ENCODE data around the gene MAOA. TPM values are rescaled to one million over a fixed set of nuclear protein-coding genes. Genes with fewer than 3 reads are reported as not detected.
"Not testable (repeated sequence)": the region's sequence is repeated elsewhere in the genome, so short reads cannot be mapped to it uniquely, and the experiment has no call there.

The MAOA gene
- total RNA-seq, result 1 to 10 TPM in 1 of 2 experiments, under 1 TPM in 1; 0.60 to 1.9 TPM

DNA sequence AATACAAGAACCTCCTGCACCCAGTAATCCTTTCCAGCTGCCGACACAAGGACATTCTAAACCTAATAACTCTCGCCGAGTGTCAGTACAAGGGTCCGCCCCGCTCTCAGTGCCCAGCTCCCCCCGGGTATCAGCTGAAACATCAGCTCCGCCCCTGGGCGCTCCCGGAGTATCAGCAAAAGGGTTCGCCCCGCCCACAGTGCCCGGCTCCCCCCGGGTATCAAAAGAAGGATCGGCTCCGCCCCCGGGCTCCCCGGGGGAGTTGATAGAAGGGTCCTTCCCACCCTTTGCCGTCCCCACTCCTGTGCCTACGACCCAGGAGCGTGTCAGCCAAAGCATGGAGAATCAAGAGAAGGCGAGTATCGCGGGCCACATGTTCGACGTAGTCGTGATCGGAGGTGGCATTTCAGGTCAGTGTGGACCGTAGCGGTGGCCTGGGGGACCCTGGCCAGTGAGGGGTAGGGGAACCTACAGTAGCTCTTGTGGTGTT lies at the start of gene MAOA:
Gene MAOA (plus strand): TSS at position 295 of the 490 bp plus-strand sequence. CDS start 43 bp downstream, at position 338.
- intact Hi-C loops (cut with micrococcal nuclease), result no loop called here
- Mint-ChIP-seq H3K27me3 (no peaks in the 10 kb centered on the region), H3K4me3 (peak within 1 kb of the TSS; percentile 84), H3K4me1 (ENCODE audit: low read depth) (peaks cover 4% of the 10 kb centered on the region), H3K27ac (no peak within 1 kb of the TSS), H3K36me3 (ENCODE audit: low read depth) (no peaks in the 10 kb centered on the region), H3K9me3 (no peaks in the 10 kb centered on the region)
- ATAC-seq (no peak), DNase-seq (peak; percentile 28)
- ChIA-PET POLR2A (no interaction called here), CTCF (no interaction called here)
- TF ChIP-seq, protein P1, sequence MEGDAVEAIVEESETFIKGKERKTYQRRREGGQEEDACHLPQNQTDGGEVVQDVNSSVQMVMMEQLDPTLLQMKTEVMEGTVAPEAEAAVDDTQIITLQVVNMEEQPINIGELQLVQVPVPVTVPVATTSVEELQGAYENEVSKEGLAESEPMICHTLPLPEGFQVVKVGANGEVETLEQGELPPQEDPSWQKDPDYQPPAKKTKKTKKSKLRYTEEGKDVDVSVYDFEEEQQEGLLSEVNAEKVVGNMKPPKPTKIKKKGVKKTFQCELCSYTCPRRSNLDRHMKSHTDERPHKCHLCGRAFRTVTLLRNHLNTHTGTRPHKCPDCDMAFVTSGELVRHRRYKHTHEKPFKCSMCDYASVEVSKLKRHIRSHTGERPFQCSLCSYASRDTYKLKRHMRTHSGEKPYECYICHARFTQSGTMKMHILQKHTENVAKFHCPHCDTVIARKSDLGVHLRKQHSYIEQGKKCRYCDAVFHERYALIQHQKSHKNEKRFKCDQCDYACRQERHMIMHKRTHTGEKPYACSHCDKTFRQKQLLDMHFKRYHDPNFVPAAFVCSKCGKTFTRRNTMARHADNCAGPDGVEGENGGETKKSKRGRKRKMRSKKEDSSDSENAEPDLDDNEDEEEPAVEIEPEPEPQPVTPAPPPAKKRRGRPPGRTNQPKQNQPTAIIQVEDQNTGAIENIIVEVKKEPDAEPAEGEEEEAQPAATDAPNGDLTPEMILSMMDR (IDR thresholded peaks at IDR 0.05), result no peak

DNA sequence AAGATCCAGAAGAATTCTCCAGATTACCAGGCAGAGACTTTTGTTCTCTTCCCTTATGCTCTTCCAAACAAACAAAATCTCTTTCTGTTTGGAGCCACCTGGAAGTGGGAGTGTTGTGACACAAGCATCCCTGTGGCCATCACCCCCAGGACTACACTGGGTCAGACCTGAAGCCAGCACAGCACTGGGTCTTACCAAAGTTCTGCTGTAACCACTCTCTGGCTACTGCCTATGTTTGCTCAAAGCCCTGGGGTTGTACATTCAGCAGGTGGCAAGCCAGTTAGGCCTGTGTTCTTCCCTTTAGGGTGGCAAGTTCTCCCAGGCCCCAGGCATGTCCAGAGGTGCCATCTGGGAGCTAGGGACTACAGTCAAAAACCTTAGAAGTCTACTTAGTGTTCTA lies 43.7 kb upstream of the MAOA start:
- Mint-ChIP-seq H3K27ac (no peak overlapping the region), H3K4me1 (ENCODE audit: low read depth) (no peaks in the 10 kb centered on the region), H3K4me3 (no peak overlapping the region), H3K27me3 (peaks cover 2% of the 10 kb centered on the region), H3K9me3 (no peaks in the 10 kb centered on the region), H3K36me3 (ENCODE audit: low read depth) (no peaks in the 10 kb centered on the region)
- TF ChIP-seq, protein P1 (IDR thresholded peaks at IDR 0.05), result no peak
- ChIA-PET CTCF (no interaction called here), POLR2A (no interaction called here)
- no peak for ATAC-seq
- no peak for DNase-seq
- intact Hi-C loops (cut with micrococcal nuclease), result no loop called here

DNA sequence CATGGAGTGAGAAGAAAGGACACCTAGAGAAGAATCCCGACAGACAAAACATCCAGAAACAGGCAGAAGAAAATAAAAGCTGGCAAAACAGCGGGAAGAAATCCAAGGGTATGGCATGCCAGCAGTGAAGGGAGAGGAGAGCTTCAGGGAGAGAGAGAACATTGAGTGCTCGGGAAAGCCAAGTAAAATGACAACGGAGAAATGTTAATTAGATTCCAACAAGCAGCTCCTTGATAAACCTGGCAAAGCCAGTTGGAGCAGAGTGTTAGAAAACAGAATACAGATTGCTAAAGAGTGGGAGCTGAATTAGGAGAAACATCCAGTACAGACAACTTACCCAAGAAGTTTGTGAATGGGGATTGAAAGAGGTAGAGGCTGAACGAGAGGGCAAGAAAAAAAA lies 40.4 kb upstream of the MAOA start:
- H3K27ac Mint-ChIP-seq, result no peak overlapping the region
- ChIA-PET CTCF (no interaction called here), POLR2A (no interaction called here)
- H3K27me3 Mint-ChIP-seq, result peaks cover 2% of the 10 kb centered on the region
- no peaks in the 10 kb centered on the region for H3K36me3 Mint-ChIP-seq (ENCODE audit: low read depth)
- no peaks in the 10 kb centered on the region for H3K4me1 Mint-ChIP-seq (ENCODE audit: low read depth)
- H3K4me3 Mint-ChIP-seq, result no peak overlapping the region
- no peaks in the 10 kb centered on the region for H3K9me3 Mint-ChIP-seq
- intact Hi-C loops (cut with micrococcal nuclease), result no loop called here
- no peak for DNase-seq
- TF ChIP-seq, protein P1 (IDR thresholded peaks at IDR 0.05), result no peak
- no peak for ATAC-seq

DNA sequence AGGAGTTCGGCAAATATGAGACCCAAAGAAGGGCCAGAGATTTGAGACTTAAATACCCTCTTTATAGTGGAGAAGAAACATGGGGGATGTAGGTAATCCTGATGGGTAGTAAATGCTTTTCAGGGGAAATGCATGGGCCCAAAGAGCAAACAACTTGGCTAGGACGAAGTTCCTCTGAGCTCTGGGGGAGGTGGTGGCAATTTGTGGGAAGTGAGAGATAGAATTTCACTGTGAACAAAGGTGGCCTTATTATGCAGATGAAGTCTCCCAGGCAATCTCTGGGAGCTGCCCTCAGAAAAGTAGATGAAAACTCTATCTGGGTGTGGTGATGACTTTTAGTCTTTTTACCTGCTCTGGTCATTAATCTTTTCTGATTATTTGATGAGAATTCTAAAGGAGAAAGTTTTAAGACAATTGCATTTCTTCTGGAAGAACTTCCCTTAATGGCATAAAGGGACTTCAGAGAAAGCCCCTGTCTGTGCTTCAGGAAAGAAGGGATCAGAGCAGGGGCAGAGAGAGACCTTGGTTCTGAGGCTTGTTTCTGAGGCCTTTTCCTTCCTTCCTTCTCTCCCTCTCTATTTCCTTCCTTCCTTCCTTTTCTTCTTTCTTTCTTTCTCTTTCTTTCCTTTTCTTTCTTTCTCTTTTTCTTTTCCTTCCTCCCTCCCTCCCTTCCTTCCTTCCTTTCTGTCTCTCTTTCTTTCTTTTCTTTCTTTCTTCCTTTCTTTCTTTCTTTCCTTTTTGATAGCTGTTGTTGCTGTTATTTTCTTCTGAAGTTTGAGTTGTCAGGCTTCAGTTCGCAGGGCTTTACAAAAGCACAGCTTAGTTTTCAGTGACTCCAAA lies 37.5 kb upstream of the MAOA start:
- TF ChIP-seq, protein P1 (IDR thresholded peaks at IDR 0.05), result no peak
- no peak overlapping the region for H3K27ac Mint-ChIP-seq
- H3K4me3 Mint-ChIP-seq, result no peak overlapping the region
- no peaks in the 10 kb centered on the region for H3K36me3 Mint-ChIP-seq (ENCODE audit: low read depth)
- H3K9me3 Mint-ChIP-seq, result no peaks in the 10 kb centered on the region
- DNase-seq, result no peak
- no peaks in the 10 kb centered on the region for H3K4me1 Mint-ChIP-seq (ENCODE audit: low read depth)
- POLR2A ChIA-PET, result no interaction called here
- intact Hi-C loops (cut with micrococcal nuclease), result no loop called here
- no peak for ATAC-seq
- CTCF ChIA-PET, result no interaction called here
- H3K27me3 Mint-ChIP-seq, result peaks cover 2% of the 10 kb centered on the region

DNA sequence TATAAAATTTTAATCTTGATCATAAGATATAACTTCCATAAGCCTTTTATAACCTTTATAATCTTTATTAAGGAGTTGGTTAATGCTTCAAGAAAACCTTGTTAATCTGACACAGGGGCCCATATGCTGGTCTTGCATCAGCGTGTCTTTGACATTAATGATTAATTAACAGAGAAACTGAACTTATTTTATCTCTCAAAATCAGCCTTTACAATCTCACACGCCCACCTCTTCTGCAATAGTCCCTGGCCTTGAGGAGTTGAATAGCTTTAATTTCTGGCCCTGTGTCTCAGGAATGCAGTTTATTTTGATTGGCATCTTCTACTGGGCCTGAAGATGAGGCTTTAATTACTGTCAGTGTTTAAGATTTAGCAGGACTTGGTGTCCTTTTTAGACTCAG lies 36.2 kb upstream of the MAOA start:
- DNase-seq; intact Hi-C loops (cut with micrococcal nuclease); H3K27me3 Mint-ChIP-seq; ATAC-seq; H3K9me3 Mint-ChIP-seq; H3K27ac Mint-ChIP-seq; H3K4me3 Mint-ChIP-seq; POLR2A ChIA-PET; H3K4me1 Mint-ChIP-seq (ENCODE audit: low read depth); H3K36me3 Mint-ChIP-seq (ENCODE audit: low read depth): not testable (repeated sequence)
- CTCF ChIA-PET, result interaction anchor here (0.6 kb wide), 1 partner anchor 345 kb away, joined by 3 read pairs; no protein-coding TSS in a partner anchor
